ENCODE results near the gene ABHD15. TPM values are rescaled to one million over a fixed set of nuclear protein-coding genes. Genes with fewer than 3 reads are reported as not detected.

ABHD15 gene
- total RNA-seq, 1 donor from 2014 or later = 6.3 TPM

GRCh38 chr17:29555840-29556239 lies 11.0 kb downstream of the ABHD15 start:
- DNase-seq (ENCODE audit: low read depth) = no peak

GRCh38 chr17:29549177-29549923 lies 17.5 kb downstream of the ABHD15 start:
- Histone ChIP-seq H3K27me3 (ENCODE audit: control insufficient read depth, insufficient read depth, low read length) (no peaks in the 10 kb centered on the region), H3K36me3 (ENCODE audit: control insufficient read depth, insufficient read depth, low read length) (no peaks in the 10 kb centered on the region), H3K4me3 (ENCODE audit: low read depth, low read length) (no peak overlapping the region)
- FAIRE-seq = no peak
- DNase-seq (ENCODE audit: low read depth) = no peak
- TF ChIP-seq, protein P1, sequence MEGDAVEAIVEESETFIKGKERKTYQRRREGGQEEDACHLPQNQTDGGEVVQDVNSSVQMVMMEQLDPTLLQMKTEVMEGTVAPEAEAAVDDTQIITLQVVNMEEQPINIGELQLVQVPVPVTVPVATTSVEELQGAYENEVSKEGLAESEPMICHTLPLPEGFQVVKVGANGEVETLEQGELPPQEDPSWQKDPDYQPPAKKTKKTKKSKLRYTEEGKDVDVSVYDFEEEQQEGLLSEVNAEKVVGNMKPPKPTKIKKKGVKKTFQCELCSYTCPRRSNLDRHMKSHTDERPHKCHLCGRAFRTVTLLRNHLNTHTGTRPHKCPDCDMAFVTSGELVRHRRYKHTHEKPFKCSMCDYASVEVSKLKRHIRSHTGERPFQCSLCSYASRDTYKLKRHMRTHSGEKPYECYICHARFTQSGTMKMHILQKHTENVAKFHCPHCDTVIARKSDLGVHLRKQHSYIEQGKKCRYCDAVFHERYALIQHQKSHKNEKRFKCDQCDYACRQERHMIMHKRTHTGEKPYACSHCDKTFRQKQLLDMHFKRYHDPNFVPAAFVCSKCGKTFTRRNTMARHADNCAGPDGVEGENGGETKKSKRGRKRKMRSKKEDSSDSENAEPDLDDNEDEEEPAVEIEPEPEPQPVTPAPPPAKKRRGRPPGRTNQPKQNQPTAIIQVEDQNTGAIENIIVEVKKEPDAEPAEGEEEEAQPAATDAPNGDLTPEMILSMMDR (IDR thresholded peaks at IDR 0.05; ENCODE audit: insufficient read depth, low read length, severe bottlenecking) = no peak

More at GRCh38 chr17:29555840-29556239, 11.0 kb downstream of the ABHD15 start:
- TF ChIP-seq, protein P1 (IDR thresholded peaks at IDR 0.05; ENCODE audit: insufficient read depth, low read length, severe bottlenecking) = no peak
- Histone ChIP-seq H3K27me3 (ENCODE audit: control insufficient read depth, insufficient read depth, low read length) (no peaks in the 10 kb centered on the region), H3K36me3 (ENCODE audit: control insufficient read depth, insufficient read depth, low read length) (no peaks in the 10 kb centered on the region), H3K4me3 (ENCODE audit: low read depth, low read length) (no peak overlapping the region)
- no peak for FAIRE-seq

DNA sequence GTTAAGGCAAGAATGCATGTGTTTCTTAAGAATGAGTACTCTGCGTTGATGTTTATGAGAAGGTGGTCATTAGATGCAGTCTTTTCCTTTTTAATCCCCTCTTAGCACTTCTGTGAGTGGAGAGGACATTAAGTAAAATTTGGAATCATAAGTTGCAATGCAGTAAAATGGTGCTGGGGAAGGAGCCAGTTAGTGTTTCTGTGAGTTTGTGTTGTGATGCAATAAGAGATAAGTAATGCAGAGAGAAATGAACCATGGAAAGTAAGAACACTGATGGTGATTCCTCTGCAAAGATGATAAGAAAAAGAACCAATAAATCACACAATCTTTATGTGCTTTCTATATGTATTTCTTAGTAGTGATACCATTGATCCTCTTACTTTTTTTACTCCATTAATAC lies 20.0 kb downstream of the ABHD15 start:
- DNase-seq (ENCODE audit: low read depth) (no peak), FAIRE-seq (no peak)
- H3K4me3 ChIP-seq (ENCODE audit: low read depth, low read length) = no peak overlapping the region
- peaks cover 3% of the 10 kb centered on the region for H3K36me3 ChIP-seq (ENCODE audit: control insufficient read depth, insufficient read depth, low read length)
- TF ChIP-seq, protein P1 (IDR thresholded peaks at IDR 0.05; ENCODE audit: insufficient read depth, low read length, severe bottlenecking) = no peak
- no peaks in the 10 kb centered on the region for H3K27me3 ChIP-seq (ENCODE audit: control insufficient read depth, insufficient read depth, low read length)

DNA sequence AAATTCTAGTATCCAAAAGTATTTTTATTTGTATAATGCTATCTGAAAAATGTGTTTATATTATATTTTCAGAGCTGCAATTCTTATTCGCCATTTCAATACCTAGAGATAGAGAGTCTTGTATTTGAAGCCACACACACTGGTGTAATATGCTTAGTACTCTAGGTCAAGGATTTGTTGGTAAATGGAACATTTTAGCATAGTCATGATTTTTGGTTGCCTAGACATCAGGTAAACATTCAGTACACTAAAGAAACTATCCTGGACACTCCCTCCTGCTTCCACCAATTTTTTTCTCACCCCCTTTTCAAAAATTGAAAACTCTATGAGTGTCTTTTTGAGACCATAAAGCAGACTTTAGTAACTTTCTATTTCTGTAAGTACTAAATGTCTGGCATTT lies 20.8 kb downstream of the ABHD15 start:
- H3K27me3 ChIP-seq (ENCODE audit: control insufficient read depth, insufficient read depth, low read length) = no peaks in the 10 kb centered on the region
- H3K36me3 ChIP-seq (ENCODE audit: control insufficient read depth, insufficient read depth, low read length) = peaks cover 3% of the 10 kb centered on the region
- H3K4me3 ChIP-seq (ENCODE audit: low read depth, low read length) = no peak overlapping the region
- no peak for FAIRE-seq
- TF ChIP-seq, protein P1 (IDR thresholded peaks at IDR 0.05; ENCODE audit: insufficient read depth, low read length, severe bottlenecking) = no peak
- DNase-seq (ENCODE audit: low read depth) = peak; percentile 22

- H3K4me3 ChIP-seq (ENCODE audit: low read depth, low read length) = no peak overlapping the region
- peaks cover 3% of the 10 kb centered on the region for H3K36me3 ChIP-seq (ENCODE audit: control insufficient read depth, insufficient read depth, low read length)
- FAIRE-seq (no peak), DNase-seq (ENCODE audit: low read depth) (no peak)
- TF ChIP-seq, protein P1 (IDR thresholded peaks at IDR 0.05; ENCODE audit: insufficient read depth, low read length, severe bottlenecking) = no peak
- H3K27me3 ChIP-seq (ENCODE audit: control insufficient read depth, insufficient read depth, low read length) = no peaks in the 10 kb centered on the region
Measured at GRCh38 chr17:29544066-29544465, 22.8 kb downstream of the ABHD15 start.

GRCh38 chr17:29533976-29534375 lies 32.9 kb downstream of the ABHD15 start:
- no peak for FAIRE-seq
- no peak overlapping the region for H3K4me3 ChIP-seq (ENCODE audit: low read depth, low read length)
- H3K36me3 ChIP-seq (ENCODE audit: control insufficient read depth, insufficient read depth, low read length) = peaks cover 3% of the 10 kb centered on the region
- DNase-seq (ENCODE audit: low read depth) = no peak
- H3K27me3 ChIP-seq (ENCODE audit: control insufficient read depth, insufficient read depth, low read length) = no peaks in the 10 kb centered on the region
- TF ChIP-seq, protein P1 (IDR thresholded peaks at IDR 0.05; ENCODE audit: insufficient read depth, low read length, severe bottlenecking) = no peak

Data from bronchial epithelial cell (primary cell).